Muscle of back (tissue), 11 donors: ENCODE results near the gene JAZF1. TPM values are rescaled to one million over a fixed set of nuclear protein-coding genes. Genes with fewer than 3 reads are reported as not detected.
"Not testable (repeated sequence)": the region's sequence is repeated elsewhere in the genome, so short reads cannot be mapped to it uniquely, and the experiment has no call there.

Experiments
- DNase-seq, 3 donors: peaks; one replicate each; pipeline versions ENCODE4 v3.0.0 to v3.0.0-alpha.2; 2013
- polyA plus RNA-seq, 10 donors: library from polyadenylated mRNA; unstranded; fragments of 120-200 nt; gene quantifications; one replicate each; pipeline ENCODE4 v1.2.1, GENCODE V29; 2013; ENCODE audit not compliant: insufficient read length in 10 of 10

The JAZF1 gene
- polyA plus RNA-seq, 10 donors: 27.2 to 42.6 (median 29.7) TPM

- DNase-seq: no peak
Measured at GRCh38 chr7:28045592-28045991, 135.0 kb downstream of the JAZF1 start.

DNA sequence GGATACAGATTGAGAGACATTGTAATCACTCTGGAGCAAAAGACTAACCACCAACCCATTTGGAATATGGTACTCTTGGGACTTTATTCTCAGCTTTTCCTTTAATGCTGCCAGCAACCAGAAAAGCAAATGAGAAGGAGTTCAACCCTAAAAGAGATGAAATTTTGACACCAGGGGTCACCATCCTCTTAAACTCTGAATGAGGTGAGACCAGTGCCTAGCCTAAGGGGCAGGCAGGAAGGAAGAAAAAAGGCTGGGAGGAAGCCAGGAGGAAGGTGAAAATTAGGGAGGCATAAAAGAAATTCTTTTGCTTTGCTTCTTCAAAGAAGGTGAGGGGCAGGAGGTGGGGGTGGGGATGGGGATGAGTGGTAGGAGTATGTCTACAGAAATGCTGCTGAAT is 135.8 kb downstream of the JAZF1 start:
- DNase-seq: no peak

GRCh38 chr7:28042721-28043120 is 137.9 kb downstream of the JAZF1 start:
- DNase-seq: no peak

DNA sequence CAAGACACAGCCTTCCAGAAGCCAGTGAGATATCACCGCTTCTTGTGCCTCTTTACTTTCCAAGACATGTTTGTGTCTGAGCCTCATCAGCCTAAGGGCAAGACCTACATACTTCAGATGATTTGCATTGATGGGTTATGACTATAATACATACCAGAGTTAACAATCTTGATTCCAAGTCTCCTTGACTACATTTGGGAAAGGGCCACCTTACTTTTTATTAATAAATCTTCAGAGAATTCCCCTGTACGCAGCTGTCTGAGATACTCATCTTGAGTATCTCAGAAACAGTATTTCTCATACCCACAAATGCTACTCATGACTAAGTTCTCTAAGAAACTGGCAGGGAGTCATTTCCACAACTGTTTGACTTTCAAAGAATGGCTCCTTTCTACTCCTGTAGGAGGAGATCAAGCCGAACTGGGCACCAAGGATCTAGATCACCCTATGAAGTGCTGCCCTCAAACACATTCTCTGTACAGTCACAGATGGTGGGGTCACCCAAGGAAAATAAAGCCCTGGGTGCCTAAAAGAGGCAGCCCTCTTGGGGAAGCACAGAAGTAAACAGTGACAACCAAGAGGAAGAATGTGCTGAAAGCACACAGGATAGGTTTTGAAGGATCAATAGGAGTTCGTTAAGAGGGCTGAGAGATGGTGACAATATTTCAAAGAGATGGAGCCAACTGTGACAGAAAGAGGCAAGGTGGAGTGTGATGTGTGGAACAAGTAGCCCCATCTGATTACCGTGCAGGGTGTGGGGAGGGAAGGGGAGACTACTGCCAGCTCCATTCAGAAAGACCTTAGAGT is 138.9 kb downstream of the JAZF1 start:
- peak in 1 of 3 donors; percentile 88 for DNase-seq

DNA sequence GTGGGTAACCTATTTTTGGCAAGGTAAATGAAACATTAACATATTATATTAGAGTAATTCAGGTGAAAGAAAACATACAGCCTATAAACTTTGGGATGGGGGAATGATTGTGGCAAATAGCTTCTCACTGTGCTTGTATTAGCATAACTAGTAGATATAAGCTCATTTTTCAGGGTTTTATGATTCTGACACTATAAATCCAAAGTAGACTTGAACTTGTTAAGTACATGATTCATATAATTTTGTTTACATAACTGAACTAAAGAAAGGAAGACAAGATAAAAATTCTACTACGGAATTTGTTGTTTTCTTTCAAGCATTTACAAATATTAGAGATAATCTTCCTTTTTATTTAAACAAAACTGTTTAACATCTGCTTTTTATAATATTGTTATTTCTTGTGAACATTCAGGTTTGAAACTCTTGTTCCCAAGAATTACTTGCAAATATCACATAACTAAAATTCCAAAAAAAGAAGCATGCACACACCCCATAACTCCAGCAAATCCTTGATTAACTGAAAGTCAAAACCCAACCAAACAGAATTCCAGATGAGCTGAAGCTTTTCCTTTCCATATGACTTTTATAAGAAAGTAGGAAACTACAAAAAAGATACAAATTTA is 142.3 kb downstream of the JAZF1 start:
- DNase-seq: no peak

DNA sequence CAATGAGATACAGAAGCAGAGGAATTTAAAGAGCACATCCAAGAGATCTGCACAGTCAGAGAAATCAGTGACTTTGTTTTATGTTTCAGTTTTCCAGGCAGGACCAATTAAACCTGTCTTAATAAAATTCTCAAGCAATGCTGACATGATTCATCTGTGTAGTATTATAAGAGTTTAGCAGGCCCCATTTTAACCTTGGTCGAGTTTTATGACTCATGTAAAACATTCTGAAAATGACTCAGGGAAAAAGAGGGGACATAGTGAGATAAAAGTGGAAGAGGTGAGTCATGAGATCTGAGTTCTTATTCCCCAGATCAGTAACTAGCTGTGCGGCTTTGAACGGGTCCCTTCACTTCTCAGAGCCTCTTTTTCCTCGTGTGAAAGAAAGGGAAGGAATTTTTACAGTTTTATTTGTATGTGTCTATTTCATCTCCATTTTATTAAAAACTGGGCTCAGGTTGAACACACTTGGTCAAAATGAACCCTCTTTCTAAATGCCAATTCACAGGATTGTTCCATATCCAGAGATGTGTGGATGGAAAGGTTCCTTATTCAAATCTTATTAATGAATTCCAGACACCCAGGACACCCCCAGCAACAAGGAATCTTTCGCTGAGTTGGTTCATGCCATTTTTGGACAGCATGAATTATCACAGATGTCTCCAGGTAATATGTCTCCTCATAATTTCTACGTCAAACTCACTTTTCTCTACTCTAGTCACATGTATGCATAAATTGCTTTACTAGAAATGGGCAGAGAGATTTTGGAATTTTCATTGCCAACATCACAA is 143.2 kb downstream of the JAZF1 start:
- peak in 1 of 3 donors; percentile 93 for DNase-seq

- DNase-seq: no peak
Measured at GRCh38 chr7:28036696-28037095, 143.9 kb downstream of the JAZF1 start.

GRCh38 chr7:28033386-28033785 is 147.2 kb downstream of the JAZF1 start:
- DNase-seq: no peak

- DNase-seq: no peak
Measured at GRCh38 chr7:28032738-28033380, 147.7 kb downstream of the JAZF1 start.

GRCh38 chr7:28029051-28029450 is 151.5 kb downstream of the JAZF1 start:
- DNase-seq: peak in 1 of 3 donors; percentile 23

- DNase-seq: no peak
Measured at GRCh38 chr7:28028471-28028870, 152.1 kb downstream of the JAZF1 start.

DNA sequence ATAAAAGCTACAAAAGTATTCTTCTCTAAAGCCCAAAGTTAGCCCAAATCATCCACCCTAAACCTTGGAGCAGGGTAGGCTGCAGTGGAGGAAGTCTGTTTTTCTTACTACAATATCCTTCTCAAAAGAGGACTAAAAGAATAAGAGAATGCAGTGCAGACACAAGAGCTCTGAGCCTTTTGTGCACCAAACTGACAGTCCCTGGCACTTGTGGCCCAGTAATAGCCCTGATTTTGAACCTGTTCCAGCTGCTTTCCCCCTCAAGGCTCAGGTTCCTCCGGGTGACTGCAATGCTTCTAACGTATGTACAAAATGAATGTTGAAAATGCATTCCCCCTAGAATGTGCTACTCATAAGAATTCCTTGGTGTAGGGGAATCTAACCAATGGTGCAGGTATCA is 154.4 kb downstream of the JAZF1 start:
- no peak for DNase-seq

DNA sequence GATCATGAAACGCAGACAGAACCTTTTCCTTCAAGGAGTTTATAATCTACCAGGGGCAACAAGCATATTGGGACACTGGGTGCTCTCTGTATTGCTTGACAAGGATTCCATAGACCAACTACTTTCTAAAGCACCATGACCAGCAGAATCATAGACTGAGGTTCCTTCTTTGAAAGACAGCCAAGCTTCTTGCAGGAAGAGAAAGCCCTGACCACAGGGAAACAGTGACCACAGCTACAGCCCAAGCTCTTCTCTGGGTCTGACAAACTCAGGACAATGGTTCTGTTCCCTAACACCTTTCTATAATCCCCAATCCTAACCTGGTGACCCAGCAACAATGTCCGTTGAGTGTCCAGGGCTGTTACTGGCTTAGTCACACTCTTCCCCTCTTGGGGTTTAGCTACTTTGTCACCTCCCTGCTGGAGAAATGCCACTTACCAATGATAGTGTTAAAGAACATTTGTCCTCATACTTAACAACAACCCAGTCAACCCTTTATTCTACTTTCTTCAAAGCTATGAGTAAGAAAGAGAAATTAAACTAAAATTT is 155.7 kb downstream of the JAZF1 start:
- no peak for DNase-seq

DNA sequence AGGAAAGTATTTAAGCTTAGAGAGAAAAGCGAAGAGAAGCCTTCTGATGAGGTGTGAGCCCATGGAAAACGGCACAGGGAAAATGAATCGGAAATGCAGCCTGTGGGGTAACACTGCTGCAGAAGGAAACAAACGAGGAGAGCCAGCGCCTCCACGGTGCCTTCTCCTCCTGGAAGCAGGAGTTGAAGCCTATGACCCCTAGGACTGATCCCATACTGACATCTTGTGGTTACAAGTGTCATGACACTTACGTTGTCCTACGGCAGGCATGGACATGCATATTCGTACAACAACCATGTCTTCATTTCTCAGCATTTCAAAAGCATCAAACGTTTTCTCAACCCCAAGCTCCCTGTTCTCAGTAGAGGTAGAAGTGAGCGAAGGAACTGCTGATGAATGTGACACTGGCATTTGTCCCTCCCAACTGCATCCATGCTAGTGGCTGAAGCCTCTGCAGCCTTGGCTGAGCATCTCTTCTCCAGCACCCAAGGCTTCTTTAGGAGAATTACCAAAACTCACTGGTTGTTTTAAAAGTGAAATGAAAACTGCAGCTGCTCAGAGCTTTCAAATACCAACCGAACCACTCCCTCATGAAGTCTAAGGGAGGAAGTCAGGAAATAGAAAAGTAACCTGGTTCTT is 160.2 kb downstream of the JAZF1 start:
- peak; percentile 78 to 91 (median 80) for DNase-seq

GRCh38 chr7:28018856-28019465 is 161.6 kb downstream of the JAZF1 start:
- no peak for DNase-seq

GRCh38 chr7:28018446-28018845 is 162.1 kb downstream of the JAZF1 start:
- peak in 1 of 3 donors; percentile 26 for DNase-seq

- DNase-seq: no peak
Measured at GRCh38 chr7:28018020-28018419, 162.6 kb downstream of the JAZF1 start.

DNA sequence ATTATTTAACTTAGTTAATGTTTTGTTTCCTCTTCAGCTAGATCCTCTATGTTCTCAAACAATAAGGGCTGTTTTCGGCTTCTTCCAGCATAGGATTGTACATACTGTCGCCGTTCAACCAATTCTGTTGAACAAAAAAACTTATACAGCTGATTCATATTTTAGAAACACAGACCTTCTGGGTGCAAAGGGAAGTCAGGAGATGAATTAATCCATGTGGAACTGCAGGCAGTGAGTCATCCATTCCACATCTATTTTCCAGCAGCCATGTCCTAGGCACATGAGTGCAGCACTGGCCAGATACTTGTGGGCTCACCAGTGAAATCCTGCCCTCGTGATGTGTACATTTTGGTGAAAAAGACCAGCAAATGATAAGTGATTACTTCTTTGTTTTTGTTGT is 163.2 kb downstream of the JAZF1 start:
- DNase-seq: no peak

GRCh38 chr7:28016297-28016696 is 164.3 kb downstream of the JAZF1 start:
- DNase-seq: no peak

DNA sequence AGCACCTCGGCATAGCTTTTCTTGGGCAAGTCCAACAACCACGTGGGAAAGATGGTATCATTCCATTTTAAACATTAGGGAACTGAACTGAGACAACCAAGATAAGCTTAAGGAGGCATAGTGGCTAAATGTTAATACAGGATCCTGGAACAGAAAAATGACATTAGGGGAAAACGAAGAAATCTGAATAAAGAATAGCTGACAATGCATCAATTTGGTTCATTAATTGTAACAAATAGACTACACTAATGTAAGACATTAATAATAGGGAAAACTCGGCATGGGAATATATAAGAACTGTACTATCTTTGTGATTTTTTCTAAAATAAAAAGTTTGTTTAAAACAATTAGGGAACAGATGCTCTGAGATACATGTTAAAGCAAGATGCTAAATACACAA is 165.4 kb downstream of the JAZF1 start:
- no peak for DNase-seq

- DNase-seq: not testable (repeated sequence)
Measured at GRCh38 chr7:28014340-28014739, 166.3 kb downstream of the JAZF1 start.
